A673 (cell line): ENCODE data around the gene BATF3. TPM values are rescaled to one million over a fixed set of nuclear protein-coding genes. Genes with fewer than 3 reads are reported as not detected.

Source experiments
- BruUV-seq: library from RNA; stranded (reverse); fragments of 400-500 nt; replicated peaks from 2 replicates; lab custom pipeline; 2021; lab: Mats Ljungman, UMichigan
- CTCF ChIA-PET: fragments of 300-600 bp; sonication (Branson Sonifier 250); formaldehyde crosslinking; loops from one replicate; lab custom pipeline; 2022; ENCODE audit warnings: antibody characterized with exemption; lab: Charles Lee
- POLR2A ChIA-PET: fragments of 300-600 bp; sonication (Branson Sonifier 250); formaldehyde crosslinking; loops from one replicate; lab custom pipeline; 2022; ENCODE audit warnings: antibody characterized with exemption; ENCODE audit not compliant: low non-redundant PET; lab: Charles Lee
- DNase-seq: peaks from one replicate; pipeline ENCODE4 v3.0.0-alpha.2; 2015; ENCODE audit warnings: low spot score
- H3K27ac ChIP-seq: fragments of 200-600 bp; sonication (generic); 2 replicates; pipeline ENCODE4 v1.5.1; 2016; ENCODE audit warnings: mixed run types, low read depth, mild to moderate bottlenecking, mixed read lengths, antibody characterized with exemption, low read length; ENCODE audit not compliant: poor library complexity, severe bottlenecking
- H3K27me3 ChIP-seq: fragments of 200-600 bp; sonication (generic); replicated peaks from 2 replicates; pipeline ENCODE4 v1.6.1; 2017; ENCODE audit warnings: mixed run types, low read depth, mild to moderate bottlenecking, mixed read lengths, antibody characterized with exemption, low read length; ENCODE audit not compliant: insufficient read depth, poor library complexity
- H3K36me3 ChIP-seq: fragments of 200-600 bp; sonication (generic); 2 replicates; pipeline ENCODE4 v1.6.1; 2016; ENCODE audit warnings: mixed run types, mild to moderate bottlenecking, mixed read lengths, antibody characterized with exemption, low read length; ENCODE audit not compliant: insufficient read depth, poor library complexity, severe bottlenecking
- H3K4me1 ChIP-seq: fragments of 200-600 bp; sonication (generic); 2 replicates; pipeline ENCODE4 v1.6.1; 2017; ENCODE audit warnings: mixed run types, mild to moderate bottlenecking, mixed read lengths, antibody characterized with exemption, low read length; ENCODE audit not compliant: insufficient read depth, poor library complexity, severe bottlenecking
- H3K4me3 ChIP-seq: fragments of 200-600 bp; sonication (generic); 2 replicates; pipeline ENCODE4 v1.5.1; 2016; ENCODE audit warnings: low read depth, mixed run types, mild to moderate bottlenecking, mixed read lengths, low read length; ENCODE audit not compliant: poor library complexity, severe bottlenecking
- H3K9me3 ChIP-seq: fragments of 200-600 bp; sonication (generic); 2 replicates; pipeline ENCODE4 v1.6.1; 2016; ENCODE audit warnings: mixed run types, low read depth, mild to moderate bottlenecking, mixed read lengths, antibody characterized with exemption, low read length; ENCODE audit not compliant: poor library complexity, severe bottlenecking
- EZH2 ChIP-seq: fragments of 200-600 bp; sonication (generic); IDR thresholded peaks from 2 replicates; pipeline ENCODE4 v1.6.1; 2017; ENCODE audit warnings: borderline replicate concordance, low read depth, mild to moderate bottlenecking, mixed read lengths, antibody characterized with exemption, low read length; ENCODE audit not compliant: poor library complexity, severe bottlenecking
- intact Hi-C: fragments of 100-400 bp; cut with micrococcal nuclease; formaldehyde crosslinking; loops from one replicate; pipeline ENCODE4 v1.10.0; 2022; ENCODE audit not compliant: unreplicated experiment
- total RNA-seq: library from RNA; stranded (reverse); gene quantifications from 2 replicates; pipeline ENCODE4 v1.2.3, GENCODE V29; 2021
- TF ChIP-seq, protein P1 (sequence below): fragments of 300-800, 200-600 bp; sonication (generic); conservative IDR thresholded peaks from 2 replicates; pipeline ENCODE4 v1.5.1; 2017; ENCODE audit warnings: low read depth, mild to moderate bottlenecking, antibody characterized with exemption, low read length, moderate library complexity, mixed read lengths

Gene BATF3
- total RNA-seq, 1 experiment from 2014 or later: 6.9 TPM

- ChIA-PET CTCF (interaction anchor here (0.6 kb wide), 1 partner anchor 33 kb away, joined by 6 read pairs; no protein-coding TSS in a partner anchor), POLR2A (no interaction called here)
- no peak for DNase-seq
- Histone ChIP-seq H3K9me3 (no peaks in the 10 kb centered on the region), H3K36me3 (no peaks in the 10 kb centered on the region), H3K27ac (no peak overlapping the region), H3K4me1 (no peaks in the 10 kb centered on the region), H3K4me3 (no peak overlapping the region), H3K27me3 (no peaks in the 10 kb centered on the region)
- BruUV-seq: no TSS peak
- intact Hi-C loops: no loop called here
- TF ChIP-seq, protein P1, sequence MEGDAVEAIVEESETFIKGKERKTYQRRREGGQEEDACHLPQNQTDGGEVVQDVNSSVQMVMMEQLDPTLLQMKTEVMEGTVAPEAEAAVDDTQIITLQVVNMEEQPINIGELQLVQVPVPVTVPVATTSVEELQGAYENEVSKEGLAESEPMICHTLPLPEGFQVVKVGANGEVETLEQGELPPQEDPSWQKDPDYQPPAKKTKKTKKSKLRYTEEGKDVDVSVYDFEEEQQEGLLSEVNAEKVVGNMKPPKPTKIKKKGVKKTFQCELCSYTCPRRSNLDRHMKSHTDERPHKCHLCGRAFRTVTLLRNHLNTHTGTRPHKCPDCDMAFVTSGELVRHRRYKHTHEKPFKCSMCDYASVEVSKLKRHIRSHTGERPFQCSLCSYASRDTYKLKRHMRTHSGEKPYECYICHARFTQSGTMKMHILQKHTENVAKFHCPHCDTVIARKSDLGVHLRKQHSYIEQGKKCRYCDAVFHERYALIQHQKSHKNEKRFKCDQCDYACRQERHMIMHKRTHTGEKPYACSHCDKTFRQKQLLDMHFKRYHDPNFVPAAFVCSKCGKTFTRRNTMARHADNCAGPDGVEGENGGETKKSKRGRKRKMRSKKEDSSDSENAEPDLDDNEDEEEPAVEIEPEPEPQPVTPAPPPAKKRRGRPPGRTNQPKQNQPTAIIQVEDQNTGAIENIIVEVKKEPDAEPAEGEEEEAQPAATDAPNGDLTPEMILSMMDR: no peak
- no peak for TF ChIP-seq EZH2
These were observed 44.3 kb upstream of the BATF3 start for GRCh38 chr1:212743901-212744475.

DNA sequence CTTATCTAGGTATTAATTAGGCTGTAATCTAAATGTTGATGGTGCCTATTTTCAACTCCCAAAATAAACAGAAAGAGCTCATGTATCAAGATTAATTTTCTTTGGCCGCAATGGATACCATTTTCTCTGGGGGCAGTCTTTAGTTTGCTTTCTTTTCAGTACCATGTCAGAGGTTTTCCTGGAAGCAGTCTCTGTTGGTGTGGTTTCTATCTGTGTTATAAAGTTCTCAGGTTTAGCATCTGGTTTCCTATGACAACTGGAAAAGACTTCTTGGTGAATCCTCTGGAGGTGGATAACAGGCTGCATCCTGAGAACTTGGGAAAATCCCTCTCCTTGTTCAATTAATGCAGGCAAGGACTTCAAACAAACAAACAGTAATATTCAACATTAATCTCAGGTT lies 38.7 kb upstream of the BATF3 start:
- DNase-seq: no peak
- CTCF ChIA-PET: no interaction called here

GRCh38 chr1:212737559-212737958 lies 37.9 kb upstream of the BATF3 start:
- Histone ChIP-seq H3K27me3 (no peaks in the 10 kb centered on the region), H3K27ac (no peak overlapping the region), H3K36me3 (no peaks in the 10 kb centered on the region), H3K9me3 (no peaks in the 10 kb centered on the region), H3K4me1 (peaks cover 10% of the 10 kb centered on the region), H3K4me3 (no peak overlapping the region)
- CTCF ChIA-PET: no interaction called here
- intact Hi-C loops: no loop called here
- POLR2A ChIA-PET: no interaction called here
- no peak for TF ChIP-seq EZH2
- TF ChIP-seq, protein P1: no peak
- no TSS peak for BruUV-seq
- no peak for DNase-seq

More for the DNA sequence above, 38.7 kb upstream of the BATF3 start:
- H3K4me1 ChIP-seq: peaks cover 10% of the 10 kb centered on the region
- no TSS peak for BruUV-seq
- TF ChIP-seq, protein P1: no peak
- TF ChIP-seq EZH2: no peak
- H3K36me3 ChIP-seq: no peaks in the 10 kb centered on the region
- H3K27ac ChIP-seq: no peak overlapping the region
- intact Hi-C loops: no loop called here
- no peak overlapping the region for H3K4me3 ChIP-seq
- no peaks in the 10 kb centered on the region for H3K9me3 ChIP-seq
- no peaks in the 10 kb centered on the region for H3K27me3 ChIP-seq
- POLR2A ChIA-PET: no interaction called here
